OCI-LY7 (cell line): ENCODE data around the gene EHD2.

Experiments used
- EZH2phosphoT487 ChIP-seq: fragments of 200-600 bp; sonication (generic); IDR thresholded peaks from 2 replicates; pipeline ENCODE4 v1.6.1; 2018; ENCODE audit warnings: low read depth, borderline replicate concordance, mild to moderate bottlenecking, mixed run types, antibody characterized with exemption, low read length, moderate library complexity, mixed read lengths
- TF ChIP-seq, protein P1 (sequence below): fragments of 200-600 bp; sonication (generic); conservative IDR thresholded peaks from 2 replicates; pipeline ENCODE4 v1.5.1; 2014; ENCODE audit warnings: mild to moderate bottlenecking, antibody characterized with exemption, low read length, moderate library complexity, mixed read lengths

DNA sequence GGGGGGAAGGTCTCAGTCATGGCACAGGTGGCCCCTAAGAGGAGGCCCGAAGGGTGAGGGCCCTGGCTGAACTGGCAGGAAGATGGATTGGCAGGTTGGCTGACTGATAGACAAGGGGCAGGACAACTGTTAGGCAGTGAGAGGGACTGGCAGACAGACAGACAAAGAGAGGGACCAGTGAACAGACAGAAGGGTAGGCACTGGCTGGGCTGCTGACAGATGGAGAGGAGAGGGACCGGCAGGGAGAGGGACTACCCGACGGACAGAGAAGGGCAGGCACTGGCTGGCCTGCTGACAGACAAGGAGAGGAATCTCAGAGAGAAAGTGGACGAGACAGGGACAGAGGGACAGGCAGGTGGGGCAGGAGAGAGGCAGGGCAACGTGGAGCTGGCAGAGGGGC lies 31.8 kb upstream of the EHD2 start:
- TF ChIP-seq, protein P1, sequence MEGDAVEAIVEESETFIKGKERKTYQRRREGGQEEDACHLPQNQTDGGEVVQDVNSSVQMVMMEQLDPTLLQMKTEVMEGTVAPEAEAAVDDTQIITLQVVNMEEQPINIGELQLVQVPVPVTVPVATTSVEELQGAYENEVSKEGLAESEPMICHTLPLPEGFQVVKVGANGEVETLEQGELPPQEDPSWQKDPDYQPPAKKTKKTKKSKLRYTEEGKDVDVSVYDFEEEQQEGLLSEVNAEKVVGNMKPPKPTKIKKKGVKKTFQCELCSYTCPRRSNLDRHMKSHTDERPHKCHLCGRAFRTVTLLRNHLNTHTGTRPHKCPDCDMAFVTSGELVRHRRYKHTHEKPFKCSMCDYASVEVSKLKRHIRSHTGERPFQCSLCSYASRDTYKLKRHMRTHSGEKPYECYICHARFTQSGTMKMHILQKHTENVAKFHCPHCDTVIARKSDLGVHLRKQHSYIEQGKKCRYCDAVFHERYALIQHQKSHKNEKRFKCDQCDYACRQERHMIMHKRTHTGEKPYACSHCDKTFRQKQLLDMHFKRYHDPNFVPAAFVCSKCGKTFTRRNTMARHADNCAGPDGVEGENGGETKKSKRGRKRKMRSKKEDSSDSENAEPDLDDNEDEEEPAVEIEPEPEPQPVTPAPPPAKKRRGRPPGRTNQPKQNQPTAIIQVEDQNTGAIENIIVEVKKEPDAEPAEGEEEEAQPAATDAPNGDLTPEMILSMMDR: no peak
- no peak for TF ChIP-seq EZH2phosphoT487
